AG10803 (cell line): ENCODE measurements around the gene LILRA5.

ENCODE experiments used
- DNase-seq: peaks from one replicate; pipeline ENCODE4 v3.0.0; 2010; ENCODE audit warnings: low read depth
- H3K4me3 ChIP-seq: 2 replicates; pipeline ENCODE4 v1.5.1; 2011; ENCODE audit warnings: mild to moderate bottlenecking, low read length, control low read depth
- CTCF ChIP-seq: conservative IDR thresholded peaks from 2 replicates; pipeline ENCODE4 v1.5.1; 2011; ENCODE audit warnings: mild to moderate bottlenecking, low read length, control low read depth, inconsistent platforms

The LILRA5 gene

GRCh38 chr19:54257116-54257480 lies 55.9 kb downstream of the LILRA5 start, which contains the start of gene LILRB5:
Gene LILRB5, minus strand, starts transcription at chr19:54257273. Its CDS starts 80 bp downstream, at chr19:54257193.
- no peak for TF ChIP-seq CTCF
- DNase-seq, result no peak
- H3K4me3 ChIP-seq, result no peak within 1 kb of the TSS
